Measurements from ENCODE around the gene EXOC4.

DNA sequence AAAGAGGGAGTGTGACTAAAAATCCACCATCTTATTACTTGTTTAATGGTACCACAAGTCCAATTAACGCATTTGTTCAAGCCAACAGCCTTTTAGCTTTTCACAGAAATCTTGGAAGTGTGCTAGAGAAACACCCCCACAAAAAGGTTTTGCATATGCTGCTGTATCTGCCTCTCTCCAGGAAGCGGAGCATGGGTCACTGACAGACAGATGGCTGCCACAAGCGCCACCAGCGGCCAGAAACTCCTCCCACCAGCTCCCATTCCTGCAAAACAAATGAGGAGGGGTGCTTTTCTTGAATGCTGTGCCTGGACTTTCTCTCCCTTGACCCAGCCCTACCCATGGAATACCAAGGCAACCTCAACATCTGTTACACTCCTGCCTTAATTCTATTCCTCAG, 698.0 kb downstream of the EXOC4 start:
- TF ChIP-seq, protein P1, sequence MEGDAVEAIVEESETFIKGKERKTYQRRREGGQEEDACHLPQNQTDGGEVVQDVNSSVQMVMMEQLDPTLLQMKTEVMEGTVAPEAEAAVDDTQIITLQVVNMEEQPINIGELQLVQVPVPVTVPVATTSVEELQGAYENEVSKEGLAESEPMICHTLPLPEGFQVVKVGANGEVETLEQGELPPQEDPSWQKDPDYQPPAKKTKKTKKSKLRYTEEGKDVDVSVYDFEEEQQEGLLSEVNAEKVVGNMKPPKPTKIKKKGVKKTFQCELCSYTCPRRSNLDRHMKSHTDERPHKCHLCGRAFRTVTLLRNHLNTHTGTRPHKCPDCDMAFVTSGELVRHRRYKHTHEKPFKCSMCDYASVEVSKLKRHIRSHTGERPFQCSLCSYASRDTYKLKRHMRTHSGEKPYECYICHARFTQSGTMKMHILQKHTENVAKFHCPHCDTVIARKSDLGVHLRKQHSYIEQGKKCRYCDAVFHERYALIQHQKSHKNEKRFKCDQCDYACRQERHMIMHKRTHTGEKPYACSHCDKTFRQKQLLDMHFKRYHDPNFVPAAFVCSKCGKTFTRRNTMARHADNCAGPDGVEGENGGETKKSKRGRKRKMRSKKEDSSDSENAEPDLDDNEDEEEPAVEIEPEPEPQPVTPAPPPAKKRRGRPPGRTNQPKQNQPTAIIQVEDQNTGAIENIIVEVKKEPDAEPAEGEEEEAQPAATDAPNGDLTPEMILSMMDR (IDR thresholded peaks at IDR 0.05), result no peak
- TF ChIP-seq POLR2A (IDR thresholded peaks at IDR 0.05), result no peak

All from lower leg skin (tissue), 3 donors.